IMR-90 (cell line): ENCODE results near the gene TMC1. TPM values are rescaled to one million over a fixed set of nuclear protein-coding genes. Genes with fewer than 3 reads are reported as not detected.

Source experiments
- ATAC-seq: fragments of 200-7000 bp; cut with Tn5 transposase; 2 replicates; pipeline ENCODE4 v1.9.1; 2020; ENCODE audit warnings: low read depth, mild to moderate bottlenecking, moderate library complexity
- BruUV-seq: library from RNA; stranded (reverse); fragments of 400-500 nt; replicated peaks from 2 replicates; lab custom pipeline; 2021; lab: Mats Ljungman, UMichigan
- CTCF ChIA-PET: fragments of 300-600 bp; formaldehyde crosslinking; extraction: SDS; loops from one replicate; lab custom pipeline; 2021; ENCODE audit warnings: antibody characterized with exemption; lab: Yijun Ruan, JAX
- POLR2A ChIA-PET: fragments of 300-600 bp; sonication (Branson Sonifier 250); formaldehyde crosslinking; loops from one replicate; lab custom pipeline; 2022; ENCODE audit warnings: antibody characterized with exemption; ENCODE audit not compliant: unreplicated experiment; lab: Charles Lee
- DNase-seq: peaks from one replicate; pipeline ENCODE4 v3.0.0; 2013
- H2AFZ ChIP-seq: replicated peaks from 2 replicates; pipeline ENCODE3; 2013; ENCODE audit warnings: low read length, mild to moderate bottlenecking; ENCODE audit not compliant: poor library complexity
- H2AK5ac ChIP-seq: 2 replicates; pipeline ENCODE4 v1.6.1; 2013; ENCODE audit warnings: low read depth, low read length, inconsistent platforms
- H2AK9ac ChIP-seq: replicated peaks from 2 replicates; pipeline ENCODE3; 2013; ENCODE audit warnings: mild to moderate bottlenecking, low read depth, low read length, moderate library complexity; ENCODE audit not compliant: poor library complexity
- H2BK120ac ChIP-seq: 2 replicates; pipeline ENCODE4 v1.6.1; 2013; ENCODE audit warnings: low read depth, low read length, inconsistent platforms
- H2BK15ac ChIP-seq: 3 replicates; pipeline ENCODE4 v1.6.1; 2013; ENCODE audit warnings: low read depth, low read length, inconsistent platforms
- H2BK20ac ChIP-seq: 2 replicates; pipeline ENCODE4 v1.6.1; 2013; ENCODE audit warnings: low read depth, mild to moderate bottlenecking, inconsistent platforms, low read length, moderate library complexity
- H2BK5ac ChIP-seq: 2 replicates; pipeline ENCODE4 v1.6.1; 2013; ENCODE audit warnings: mild to moderate bottlenecking, low read depth, low read length, inconsistent platforms; ENCODE audit not compliant: poor library complexity, severe bottlenecking
- H3K14ac ChIP-seq: replicated peaks from 2 replicates; pipeline ENCODE4 v1.6.1; 2013; ENCODE audit warnings: low read depth, low read length, inconsistent platforms
- H3K18ac ChIP-seq: 2 replicates; pipeline ENCODE4 v1.6.1; 2013; ENCODE audit warnings: low read depth, low read length, control low read depth
- H3K23ac ChIP-seq: 2 replicates; pipeline ENCODE4 v1.6.1; 2013; ENCODE audit warnings: low read depth, low read length, inconsistent platforms
- H3K27ac ChIP-seq: 2 replicates; pipeline ENCODE4 v1.5.1; 2013; ENCODE audit warnings: mild to moderate bottlenecking, control low read depth, low read length; ENCODE audit not compliant: insufficient read depth
- H3K27me3 ChIP-seq: 2 replicates; pipeline ENCODE4 v1.6.1; 2013; ENCODE audit warnings: low read length; ENCODE audit not compliant: control insufficient read depth, insufficient read depth
- H3K36me3 ChIP-seq: 2 replicates; pipeline ENCODE4 v1.6.1; 2013; ENCODE audit warnings: low read length, mixed read lengths; ENCODE audit not compliant: control insufficient read depth, insufficient read depth
- H3K4ac ChIP-seq: 2 replicates; pipeline ENCODE4 v1.6.1; 2013; ENCODE audit warnings: low read depth, low read length, inconsistent platforms
- H3K4me1 ChIP-seq: 2 replicates; pipeline ENCODE4 v1.6.1; 2013; ENCODE audit warnings: low read length, mixed read lengths; ENCODE audit not compliant: control insufficient read depth, insufficient read depth
- H3K4me2 ChIP-seq: 2 replicates; pipeline ENCODE4 v1.6.1; 2013; ENCODE audit warnings: low read depth, mild to moderate bottlenecking, control low read depth, low read length, moderate library complexity
- H3K4me3 ChIP-seq: 2 replicates; pipeline ENCODE4 v1.5.1; 2013; ENCODE audit warnings: low read depth, mild to moderate bottlenecking, control low read depth, low read length, moderate library complexity; ENCODE audit not compliant: insufficient read depth
- H3K56ac ChIP-seq: 2 replicates; pipeline ENCODE4 v1.6.1; 2013; ENCODE audit warnings: low read length, inconsistent platforms; ENCODE audit not compliant: insufficient read depth; ENCODE audit errors: extremely low read depth
- H3K79me1 ChIP-seq, 2 experiments: 2 replicates each; pipeline ENCODE4 v1.6.1; 2013; ENCODE audit warnings: low read length in 2 of 2, inconsistent platforms in 1 of 2, low read depth in 1 of 2
- H3K9ac ChIP-seq: 2 replicates; pipeline ENCODE4 v1.6.1; 2013; ENCODE audit warnings: low read depth, low read length, control low read depth
- H3K9me1 ChIP-seq: 2 replicates; pipeline ENCODE4 v1.6.1; 2013; ENCODE audit warnings: low read length, inconsistent platforms; ENCODE audit not compliant: insufficient read depth
- H3K9me3 ChIP-seq: 2 replicates; pipeline ENCODE4 v1.6.1; 2013; ENCODE audit warnings: low read length; ENCODE audit not compliant: control insufficient read depth, insufficient read depth
- H4K20me1 ChIP-seq: 2 replicates; pipeline ENCODE4 v1.6.1; 2013; ENCODE audit warnings: low read length, inconsistent platforms; ENCODE audit not compliant: insufficient read depth
- H4K5ac ChIP-seq: 2 replicates; pipeline ENCODE4 v1.6.1; 2013; ENCODE audit warnings: mild to moderate bottlenecking, low read depth, low read length, control low read depth
- H4K8ac ChIP-seq, 2 experiments: 2 replicates each; pipeline ENCODE4 v1.6.1; 2013; ENCODE audit warnings: low read depth in 2 of 2, low read length in 2 of 2, control low read depth in 1 of 2, inconsistent platforms in 1 of 2
- H4K91ac ChIP-seq: 2 replicates; pipeline ENCODE4 v1.6.1; 2013; ENCODE audit warnings: low read depth, low read length, inconsistent platforms; ENCODE audit not compliant: insufficient read depth
- BHLHE40 ChIP-seq: fragments of 150-350 bp; IDR thresholded peaks from 2 replicates; pipeline ENCODE4 v1.6.1; 2016; ENCODE audit warnings: mild to moderate bottlenecking, low read depth, low read length
- CEBPB ChIP-seq: IDR thresholded peaks from 2 replicates; pipeline ENCODE4 v1.6.1; 2012; ENCODE audit warnings: low read depth, low read length, improper control_type of control experiment
- CHD1 ChIP-seq: IDR thresholded peaks from 2 replicates; pipeline ENCODE4 v1.6.1; 2012; ENCODE audit warnings: low read depth, low read length, improper control_type of control experiment
- FOS ChIP-seq: fragments of 150-350 bp; IDR thresholded peaks from 2 replicates; pipeline ENCODE4 v1.6.1; 2016; ENCODE audit warnings: low read depth, low read length
- MAFK ChIP-seq: IDR thresholded peaks from 2 replicates; pipeline ENCODE4 v1.6.1; 2012; ENCODE audit warnings: low read depth, low read length, improper control_type of control experiment
- MAZ ChIP-seq: IDR thresholded peaks from 2 replicates; pipeline ENCODE4 v1.6.1; 2012; ENCODE audit warnings: low read depth, mild to moderate bottlenecking, low read length, improper control_type of control experiment, moderate library complexity, borderline replicate concordance
- MXI1 ChIP-seq: IDR thresholded peaks from 2 replicates; pipeline ENCODE4 v1.6.1; 2012; ENCODE audit warnings: low read depth, mild to moderate bottlenecking, low read length, moderate library complexity, borderline replicate concordance
- NFE2L2 ChIP-seq: fragments of 150-350 bp; IDR thresholded peaks from 2 replicates; pipeline ENCODE4 v1.6.1; 2016; ENCODE audit warnings: low read depth, mild to moderate bottlenecking, low read length
- POLR2A ChIP-seq: IDR thresholded peaks from 2 replicates; pipeline ENCODE4 v1.6.1; 2012; ENCODE audit warnings: mild to moderate bottlenecking, low read depth, low read length
- RAD21 ChIP-seq: IDR thresholded peaks from 2 replicates; pipeline ENCODE4 v1.6.1; 2012; ENCODE audit warnings: low read length, improper control_type of control experiment
- RCOR1 ChIP-seq: IDR thresholded peaks from 2 replicates; pipeline ENCODE4 v1.6.1; 2012; ENCODE audit warnings: mild to moderate bottlenecking, low read length, improper control_type of control experiment; ENCODE audit not compliant: insufficient replicate concordance
- RFX5 ChIP-seq: IDR thresholded peaks from 2 replicates; pipeline ENCODE4 v1.8.0; 2012; ENCODE audit warnings: low read depth, mild to moderate bottlenecking, low read length, moderate library complexity
- SMC3 ChIP-seq: fragments of 150-350 bp; IDR thresholded peaks from 2 replicates; pipeline ENCODE4 v1.6.1; 2016; ENCODE audit warnings: low read depth, mild to moderate bottlenecking, antibody characterized with exemption, low read length, moderate library complexity
- dilution Hi-C: fragments of 300-500 bp; cut with HindIII; formaldehyde crosslinking; loops from one replicate; pipeline ENCODE4 v1.14.3; 2018; ENCODE audit warnings: low sequenced_read_pairs; ENCODE audit not compliant: unreplicated experiment
- in situ Hi-C: fragments of 300-500 bp; cut with MboI; formaldehyde crosslinking; loops from 3 replicates; pipeline ENCODE4 v1.14.3; 2019; ENCODE audit warnings: low sequenced_read_pairs, inconsistent platforms, mixed read lengths
- intact Hi-C: fragments of 100-400 bp; cut with micrococcal nuclease; formaldehyde crosslinking; loops from 2 replicates; pipeline ENCODE4 v1.10.0; 2022
- polyA plus RNA-seq, 3 experiments: library from polyadenylated mRNA; depleted of rRNA; stranded (reverse); fragments of >200 nt; gene quantifications; 2 replicates each; pipeline ENCODE4 v1.2.3, GENCODE V29; 2012; ENCODE audit warnings: low replicate concordance in 1 of 3
- total RNA-seq: library from RNA; depleted of rRNA; stranded (reverse); fragments of >200 nt; gene quantifications from 2 replicates; pipeline ENCODE4 v1.2.3, GENCODE V29; 2012
- TF ChIP-seq, protein P1 (sequence below): fragments of 150-350 bp; IDR thresholded peaks from 2 replicates; pipeline ENCODE4 v1.6.1; 2017; ENCODE audit warnings: mild to moderate bottlenecking, antibody characterized with exemption, low read length, low read depth
- TF ChIP-seq, protein P2 (sequence below): conservative IDR thresholded peaks from 2 replicates; pipeline ENCODE4 v1.5.1; 2012; ENCODE audit warnings: mild to moderate bottlenecking, low read depth, low read length, improper control_type of control experiment
- TF ChIP-seq, protein P3 (sequence below): fragments of 150-350 bp; IDR thresholded peaks from 2 replicates; pipeline ENCODE4 v1.6.1; 2016; ENCODE audit warnings: low read depth, mild to moderate bottlenecking, low read length, moderate library complexity, borderline replicate concordance

Gene TMC1
- total and polyA plus RNA-seq, 2 of the 4 experiments (the other 2 are of a cell fraction) = not detected

DNA sequence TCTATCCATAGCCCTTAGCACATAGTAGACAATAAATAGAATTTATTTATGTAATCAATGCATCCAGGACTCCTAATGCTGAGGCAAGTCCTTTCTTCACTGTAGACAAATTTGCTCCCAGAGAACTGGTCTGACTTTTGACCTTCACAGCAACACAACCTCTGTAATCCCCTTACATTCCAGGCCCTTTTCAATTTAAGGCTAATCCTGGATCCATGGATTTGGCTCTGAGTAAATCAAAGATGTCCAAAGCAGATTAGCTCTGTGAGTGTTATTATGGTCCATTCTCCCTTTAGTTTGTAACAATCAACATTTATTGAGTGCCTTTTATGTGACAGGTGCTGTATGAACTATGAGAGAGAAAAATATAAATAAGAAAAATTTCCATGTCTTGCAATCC is 27.4 kb upstream of the TMC1 start:
- H2AFZ ChIP-seq = no peak overlapping the region
- CTCF ChIA-PET = no interaction called here
- TF ChIP-seq RCOR1 (no peak), NFE2L2 (no peak), FOS (no peak), SMC3 (no peak), MAFK (no peak), CHD1 (no peak), MAZ (no peak), RAD21 (no peak), RFX5 (no peak), CEBPB (no peak), MXI1 (no peak), BHLHE40 (no peak), POLR2A (no peak)
- TF ChIP-seq, protein P1, sequence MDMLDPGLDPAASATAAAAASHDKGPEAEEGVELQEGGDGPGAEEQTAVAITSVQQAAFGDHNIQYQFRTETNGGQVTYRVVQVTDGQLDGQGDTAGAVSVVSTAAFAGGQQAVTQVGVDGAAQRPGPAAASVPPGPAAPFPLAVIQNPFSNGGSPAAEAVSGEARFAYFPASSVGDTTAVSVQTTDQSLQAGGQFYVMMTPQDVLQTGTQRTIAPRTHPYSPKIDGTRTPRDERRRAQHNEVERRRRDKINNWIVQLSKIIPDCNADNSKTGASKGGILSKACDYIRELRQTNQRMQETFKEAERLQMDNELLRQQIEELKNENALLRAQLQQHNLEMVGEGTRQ = no peak
- TF ChIP-seq, protein P2, sequence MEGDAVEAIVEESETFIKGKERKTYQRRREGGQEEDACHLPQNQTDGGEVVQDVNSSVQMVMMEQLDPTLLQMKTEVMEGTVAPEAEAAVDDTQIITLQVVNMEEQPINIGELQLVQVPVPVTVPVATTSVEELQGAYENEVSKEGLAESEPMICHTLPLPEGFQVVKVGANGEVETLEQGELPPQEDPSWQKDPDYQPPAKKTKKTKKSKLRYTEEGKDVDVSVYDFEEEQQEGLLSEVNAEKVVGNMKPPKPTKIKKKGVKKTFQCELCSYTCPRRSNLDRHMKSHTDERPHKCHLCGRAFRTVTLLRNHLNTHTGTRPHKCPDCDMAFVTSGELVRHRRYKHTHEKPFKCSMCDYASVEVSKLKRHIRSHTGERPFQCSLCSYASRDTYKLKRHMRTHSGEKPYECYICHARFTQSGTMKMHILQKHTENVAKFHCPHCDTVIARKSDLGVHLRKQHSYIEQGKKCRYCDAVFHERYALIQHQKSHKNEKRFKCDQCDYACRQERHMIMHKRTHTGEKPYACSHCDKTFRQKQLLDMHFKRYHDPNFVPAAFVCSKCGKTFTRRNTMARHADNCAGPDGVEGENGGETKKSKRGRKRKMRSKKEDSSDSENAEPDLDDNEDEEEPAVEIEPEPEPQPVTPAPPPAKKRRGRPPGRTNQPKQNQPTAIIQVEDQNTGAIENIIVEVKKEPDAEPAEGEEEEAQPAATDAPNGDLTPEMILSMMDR = no peak
- TF ChIP-seq, protein P3, sequence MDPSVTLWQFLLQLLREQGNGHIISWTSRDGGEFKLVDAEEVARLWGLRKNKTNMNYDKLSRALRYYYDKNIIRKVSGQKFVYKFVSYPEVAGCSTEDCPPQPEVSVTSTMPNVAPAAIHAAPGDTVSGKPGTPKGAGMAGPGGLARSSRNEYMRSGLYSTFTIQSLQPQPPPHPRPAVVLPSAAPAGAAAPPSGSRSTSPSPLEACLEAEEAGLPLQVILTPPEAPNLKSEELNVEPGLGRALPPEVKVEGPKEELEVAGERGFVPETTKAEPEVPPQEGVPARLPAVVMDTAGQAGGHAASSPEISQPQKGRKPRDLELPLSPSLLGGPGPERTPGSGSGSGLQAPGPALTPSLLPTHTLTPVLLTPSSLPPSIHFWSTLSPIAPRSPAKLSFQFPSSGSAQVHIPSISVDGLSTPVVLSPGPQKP = no peak
- POLR2A ChIA-PET = no interaction called here
- no peak overlapping the region for H3K4ac ChIP-seq
- no peak overlapping the region for H2BK15ac ChIP-seq
- H2BK20ac ChIP-seq = no peak overlapping the region
- no peak overlapping the region for H2BK5ac ChIP-seq
- H3K27ac ChIP-seq = no peak overlapping the region
- no peaks in the 10 kb centered on the region for H3K79me1 ChIP-seq
- H3K9me1 ChIP-seq = no peaks in the 10 kb centered on the region
- H3K23ac ChIP-seq = no peak overlapping the region
- intact Hi-C loops = no loop called here
- no peak overlapping the region for H3K4me3 ChIP-seq
- no peak overlapping the region for H4K8ac ChIP-seq
- H3K9ac ChIP-seq = no peak overlapping the region
- DNase-seq (no peak), ATAC-seq (no peak)
- no peaks in the 10 kb centered on the region for H3K27me3 ChIP-seq
- no peak overlapping the region for H4K5ac ChIP-seq
- no peak overlapping the region for H4K91ac ChIP-seq
- no TSS peak for BruUV-seq
- H3K18ac ChIP-seq = no peak overlapping the region
- H3K9me3 ChIP-seq = no peaks in the 10 kb centered on the region
- no peak overlapping the region for H2AK5ac ChIP-seq
- no peak overlapping the region for H2AK9ac ChIP-seq
- no peak overlapping the region for H3K4me2 ChIP-seq
- dilution Hi-C loops = no loop called here
- no peak overlapping the region for H2BK120ac ChIP-seq
- H3K4me1 ChIP-seq = no peaks in the 10 kb centered on the region
- H3K56ac ChIP-seq = no peak overlapping the region
- no peaks in the 10 kb centered on the region for H3K36me3 ChIP-seq
- no peak overlapping the region for H3K14ac ChIP-seq
- in situ Hi-C loops = no loop called here
- H4K20me1 ChIP-seq = no peaks in the 10 kb centered on the region
